ENCODE measurements around the gene A3GALT2.
A peak's percentile ranks its signal among the peaks of the same experiment; 100 is the strongest.
"Not testable (repeated sequence)": the region's sequence is repeated elsewhere in the genome, so short reads cannot be mapped to it uniquely, and the experiment has no call there.

The A3GALT2 gene

DNA sequence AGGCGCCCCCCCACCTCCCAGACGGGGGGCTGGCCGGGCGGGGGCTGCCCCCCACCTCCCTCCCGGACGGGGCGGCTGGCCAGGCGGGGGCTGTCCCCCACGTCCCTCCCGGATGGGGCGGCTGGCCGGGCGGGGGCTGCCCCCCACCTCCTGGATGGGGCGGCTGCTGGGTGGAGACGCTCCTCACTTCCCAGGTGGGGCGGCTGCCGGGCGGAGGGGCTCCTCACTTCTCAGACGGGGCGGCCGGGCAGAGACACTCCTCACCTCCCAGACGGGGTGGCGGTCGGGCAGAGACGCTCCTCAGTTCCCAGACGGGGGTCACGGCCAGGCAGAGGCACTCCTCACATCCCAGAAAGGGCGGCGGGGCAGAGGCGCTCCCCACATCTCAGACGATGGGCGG lies 11.5 kb downstream of the A3GALT2 start:
- not testable (repeated sequence) for DNase-seq

GRCh38 chr1:33307494-33307864 lies 13.4 kb downstream of the A3GALT2 start:
- DNase-seq: no peak

DNA sequence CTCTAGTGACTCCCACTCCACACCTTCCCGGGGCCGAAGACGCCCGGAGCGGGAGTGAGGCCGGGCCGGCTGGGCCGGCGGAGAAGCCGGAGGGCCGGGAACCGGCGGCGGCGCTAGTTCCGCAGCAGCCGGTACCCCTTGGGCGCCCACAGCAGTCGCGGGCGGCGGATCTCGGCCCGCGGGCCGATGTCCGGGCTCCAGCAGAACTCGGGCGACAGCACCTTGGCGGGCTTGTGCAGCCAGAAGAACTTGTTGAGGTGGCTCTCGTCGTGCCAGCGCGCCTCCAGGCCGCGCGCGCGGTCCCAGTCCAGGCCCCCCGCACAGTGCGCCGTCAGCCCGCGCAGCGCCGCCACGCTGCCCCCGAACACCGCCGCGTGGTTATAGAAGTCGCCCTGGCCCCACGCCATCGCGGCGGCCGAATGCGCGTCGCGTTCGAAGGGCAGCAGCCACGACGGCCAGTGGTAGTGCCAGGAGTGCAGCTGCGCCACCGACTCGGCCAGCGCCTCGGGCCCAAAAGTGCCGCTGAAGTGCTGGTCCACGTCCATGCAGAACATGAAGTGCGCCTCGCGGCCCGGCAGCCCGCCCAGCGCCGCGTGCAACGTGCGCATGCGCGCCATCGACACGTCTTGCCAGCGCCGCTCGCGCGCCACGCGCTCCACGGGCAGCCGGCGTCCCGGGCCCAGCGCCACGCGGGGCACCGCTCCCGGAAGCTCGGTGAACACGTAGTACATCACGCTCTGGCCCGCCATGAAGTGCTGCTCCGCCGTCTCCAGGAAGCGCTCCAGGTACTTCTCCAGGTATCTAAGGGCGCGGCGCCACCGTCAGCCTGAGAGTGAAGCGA lies 14.0 kb downstream of the A3GALT2 start:
- DNase-seq: peak; percentile 59

GRCh38 chr1:33305816-33306652 lies 14.9 kb downstream of the A3GALT2 start:
- DNase-seq: no peak

DNA sequence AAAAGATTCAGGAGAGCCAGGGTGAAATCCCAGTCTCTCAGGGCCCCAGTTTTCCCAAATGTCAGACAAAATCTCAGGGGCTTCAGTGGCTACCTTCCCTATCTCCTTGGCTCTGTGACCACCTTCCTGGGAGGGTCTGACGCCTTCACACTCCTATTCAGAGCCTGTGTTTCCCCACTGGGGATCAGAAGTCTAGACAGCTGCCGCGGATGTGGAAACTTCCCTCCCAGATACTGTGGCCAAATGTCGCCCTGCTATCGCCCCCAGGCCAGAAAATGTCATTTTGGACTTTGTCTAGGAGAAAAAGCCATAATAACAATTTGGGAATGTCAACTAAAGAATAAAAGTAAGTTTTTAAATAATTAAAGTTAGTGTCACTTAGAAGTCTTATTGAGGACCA lies 15.9 kb downstream of the A3GALT2 start:
- DNase-seq: no peak

GRCh38 chr1:33302325-33302724 lies 18.6 kb downstream of the A3GALT2 start:
- DNase-seq: peak; percentile 18

GRCh38 chr1:33301273-33301984 lies 19.5 kb downstream of the A3GALT2 start:
- DNase-seq: peak; percentile 3

GRCh38 chr1:33300673-33301072 lies 20.2 kb downstream of the A3GALT2 start:
- DNase-seq: peak; percentile 69

DNA sequence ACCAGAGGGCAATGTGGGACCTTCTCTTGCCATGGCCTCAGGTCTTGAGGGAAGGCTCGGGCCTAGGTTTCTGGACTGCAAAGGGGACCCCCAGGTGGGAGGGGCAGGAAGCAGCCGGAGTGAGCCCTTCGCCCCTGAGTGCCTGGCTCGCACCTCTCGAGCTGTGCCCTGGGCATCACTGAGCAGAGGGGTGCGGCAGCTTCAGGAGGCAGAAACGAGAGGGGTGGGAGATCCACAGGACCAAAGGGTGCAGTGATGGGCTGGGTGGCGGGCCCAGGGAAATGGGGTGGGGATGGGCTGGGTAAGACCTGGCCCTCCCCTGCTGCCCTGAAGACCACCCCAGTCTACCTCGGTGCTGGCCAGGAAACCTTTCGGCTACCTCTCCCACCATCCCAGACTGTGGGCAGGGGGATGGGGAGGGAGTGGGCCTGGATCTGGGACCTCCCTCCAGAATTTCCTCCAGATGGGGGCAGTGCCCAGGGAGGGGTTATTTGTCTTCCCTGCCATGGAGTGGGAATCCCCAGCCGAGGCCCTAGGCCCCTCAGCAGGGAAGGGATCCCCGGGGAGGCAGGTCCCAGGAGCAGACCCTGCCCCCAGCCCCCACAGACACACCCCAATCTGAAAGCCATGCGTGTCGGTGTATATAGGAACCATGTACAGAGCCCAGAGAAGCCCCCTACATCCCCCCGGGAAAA lies 21.3 kb downstream of the A3GALT2 start:
- DNase-seq: peak; percentile 29

DNA sequence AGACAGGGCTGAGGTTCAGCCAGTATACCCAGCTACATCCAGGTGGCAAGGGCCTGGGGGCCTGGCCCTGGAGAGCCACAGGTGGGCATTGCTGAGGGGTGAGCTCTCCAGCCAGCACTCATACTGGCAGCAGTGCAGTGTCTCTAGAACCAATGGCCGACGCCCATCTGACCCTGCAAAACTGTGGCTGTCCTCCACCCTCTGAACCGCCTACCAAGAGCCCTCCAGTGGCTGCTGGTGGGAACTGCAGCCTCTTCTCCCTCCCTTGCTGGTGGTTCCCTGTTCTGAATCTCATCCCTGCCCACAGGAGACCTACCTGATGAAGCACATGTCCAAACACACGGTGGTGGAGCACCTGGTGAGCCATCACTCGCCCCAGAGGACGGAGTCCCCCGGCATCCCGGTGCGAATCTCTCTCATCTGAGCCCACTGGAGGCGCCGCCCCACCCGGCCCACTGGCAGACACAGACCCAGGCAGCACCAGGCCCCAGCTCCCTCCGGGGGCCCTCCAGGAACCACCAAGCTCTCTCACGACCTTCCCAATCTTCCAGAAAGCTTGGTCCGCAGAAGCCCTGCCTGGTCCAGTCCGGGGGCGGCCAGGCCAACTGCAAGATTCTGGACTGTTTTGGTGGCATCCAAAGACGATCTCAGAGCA lies 22.1 kb downstream of the A3GALT2 start:
- DNase-seq: peak; percentile 51

- no peak for DNase-seq
These were observed 22.8 kb downstream of the A3GALT2 start for GRCh38 chr1:33297911-33298622.

DNA sequence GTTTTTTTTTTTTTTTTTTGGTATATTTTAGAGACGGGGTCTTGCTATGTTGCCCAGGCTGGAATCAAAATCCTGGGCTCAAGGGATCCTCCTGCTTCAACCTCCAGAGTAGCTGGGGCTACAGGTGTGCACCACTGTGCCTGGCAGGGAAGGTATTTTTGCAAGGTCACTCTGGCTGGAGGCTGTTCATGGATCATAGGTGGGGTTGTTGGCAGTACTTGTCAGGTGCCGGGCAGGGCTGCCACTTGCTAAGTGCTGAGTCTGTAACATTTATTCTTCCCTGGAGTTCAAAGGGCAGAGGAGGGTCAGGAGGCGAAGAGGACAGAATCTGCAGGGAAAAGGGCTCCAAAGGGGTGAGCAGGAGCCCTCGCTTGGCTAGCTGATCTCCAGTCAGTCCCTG lies 24.1 kb downstream of the A3GALT2 start:
- DNase-seq: peak; percentile 23

DNA sequence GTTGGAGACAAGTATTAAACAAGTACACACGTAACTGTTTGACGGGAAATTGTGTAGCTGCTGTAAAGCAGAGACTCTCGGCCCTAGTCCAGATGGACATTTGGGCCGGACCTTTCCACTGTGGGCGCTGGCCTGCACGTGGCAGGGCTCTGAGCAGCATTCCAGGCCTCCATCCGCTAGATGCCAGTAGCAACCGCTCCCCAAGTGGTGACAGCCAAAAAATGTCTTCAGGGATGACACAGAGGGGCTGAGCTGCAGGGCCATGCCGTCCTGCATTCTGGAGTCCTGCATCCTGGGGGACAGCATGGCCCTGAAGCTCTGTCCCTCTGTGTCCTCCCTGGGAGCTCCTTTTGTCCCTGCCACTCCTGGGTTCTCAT lies 24.8 kb downstream of the A3GALT2 start:
- peak; percentile 10 for DNase-seq

DNA sequence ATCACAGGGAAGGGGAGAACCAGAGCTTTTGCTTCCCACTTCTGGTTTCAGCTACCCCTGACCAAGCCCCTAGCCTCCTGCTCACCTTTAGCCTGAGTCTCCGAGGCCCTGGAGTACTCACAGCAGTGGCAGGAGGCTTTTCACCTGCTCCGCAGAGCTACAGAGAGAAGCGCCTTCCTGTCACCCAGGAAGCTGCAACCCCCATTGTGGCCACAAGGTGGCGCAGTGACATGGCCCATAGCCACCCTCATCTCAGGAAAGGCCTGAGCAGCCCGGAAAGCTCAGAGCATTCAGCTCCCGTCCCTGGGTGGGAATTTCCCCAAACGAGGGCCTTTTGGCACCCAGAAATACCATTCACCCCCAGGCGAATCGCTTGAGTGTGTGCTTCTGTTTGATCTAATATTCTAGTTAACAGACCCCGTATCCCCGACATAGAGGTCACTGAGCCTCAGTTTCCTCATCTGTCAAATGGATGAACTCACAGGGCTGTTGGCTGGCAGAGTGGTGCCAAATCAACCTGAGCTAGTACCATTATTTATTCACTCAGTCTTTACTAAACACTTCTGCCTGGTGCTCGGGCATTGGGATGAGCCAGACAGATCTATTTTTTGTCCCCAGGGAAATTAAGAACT lies 25.3 kb downstream of the A3GALT2 start:
- DNase-seq: peak; percentile 80

GRCh38 chr1:33295023-33295422 lies 25.9 kb downstream of the A3GALT2 start:
- DNase-seq: peak; percentile 17

- DNase-seq: peak; percentile 16
These were observed 26.6 kb downstream of the A3GALT2 start for GRCh38 chr1:33294071-33295010.

- DNase-seq: peak; percentile 16
These were observed 28.1 kb downstream of the A3GALT2 start for GRCh38 chr1:33292726-33293340.

DNA sequence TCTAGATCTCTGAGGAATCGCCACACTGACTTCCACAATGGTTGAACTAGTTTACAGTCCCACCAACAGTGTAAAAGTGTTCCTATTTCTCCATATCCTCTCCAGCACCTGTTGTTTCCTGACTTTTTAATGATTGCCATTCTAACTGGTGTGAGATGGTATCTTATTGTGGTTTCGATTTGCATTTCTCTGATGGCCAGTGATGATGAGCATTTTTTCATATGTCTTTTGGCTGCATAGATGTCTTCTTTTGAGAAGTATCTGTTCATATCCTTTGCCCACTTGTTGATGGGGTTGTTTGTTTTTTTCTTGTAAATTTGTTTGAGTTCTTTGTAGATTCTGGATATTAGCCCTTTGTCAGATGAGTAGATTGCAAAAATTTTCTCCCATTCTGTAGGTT lies 30.3 kb downstream of the A3GALT2 start:
- not testable (repeated sequence) for DNase-seq

GRCh38 chr1:33289858-33290154 lies 31.1 kb downstream of the A3GALT2 start:
- peak; percentile 10 for DNase-seq
